Measurements from ENCODE around the gene DNTT.

DNA sequence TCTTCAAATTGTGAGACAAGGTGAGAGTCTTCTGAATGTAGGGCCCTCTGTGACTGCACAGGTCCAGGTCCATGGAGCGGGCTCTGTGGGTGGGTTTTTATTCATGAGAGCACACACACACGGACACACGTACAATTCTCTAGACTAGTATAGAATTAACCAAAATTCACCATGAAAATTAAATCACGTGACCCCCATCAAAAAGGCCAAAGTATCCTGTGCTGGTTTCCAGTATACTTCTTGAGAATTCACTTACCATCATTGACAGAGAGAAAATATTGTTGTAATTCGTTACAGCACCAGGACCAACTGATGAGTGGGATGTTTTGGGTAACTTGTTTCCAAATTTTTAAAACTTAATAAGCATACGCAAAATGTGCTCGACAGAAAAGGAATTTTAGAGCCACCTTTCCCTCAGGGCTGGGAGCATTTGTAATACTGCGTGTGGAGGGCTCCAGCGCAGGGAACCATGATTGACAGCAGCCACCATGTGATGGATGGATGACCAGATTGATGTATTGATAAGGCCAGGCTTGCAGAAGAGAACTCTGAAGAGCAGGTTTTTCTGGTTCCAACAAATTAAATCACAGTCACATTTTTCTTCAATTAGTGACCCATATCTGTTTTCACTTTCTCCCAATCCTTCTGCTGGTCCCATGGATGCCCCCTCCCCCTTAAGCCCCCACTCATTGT, 14.9 kb upstream of the DNTT start:
- TF ChIP-seq POLR2A (IDR thresholded peaks at IDR 0.05; ENCODE audit: low read length) (no peak), GATA1 (IDR thresholded peaks at IDR 0.05; ENCODE audit: low read depth, low read length) (no peak)
